Kidney (tissue), 14 donors: ENCODE measurements around the gene STK11IP. TPM values are rescaled to one million over a fixed set of nuclear protein-coding genes. Genes with fewer than 3 reads are reported as not detected.

ENCODE experiments used
- DNase-seq, 5 donors: peaks; one replicate each; pipeline ENCODE4 v3.0.0-alpha.2; 2013 to 2020
- FAIRE-seq: peaks from 2 replicates; lab custom pipeline; 2012; peaks lifted over from hg19 to GRCh38; lab: Jason Lieb, UNC
- H3K27ac ChIP-seq, 2 donors: one replicate each; pipeline ENCODE4 v1.7.0; 2013; ENCODE audit warnings: low read depth in 2 of 2, low read length in 2 of 2, inconsistent platforms in 1 of 2
- H3K27me3 ChIP-seq: one replicate; pipeline ENCODE4 v1.7.1; 2013; ENCODE audit warnings: low read length, inconsistent platforms; ENCODE audit not compliant: control insufficient read depth, insufficient read depth
- H3K36me3 ChIP-seq, 3 donors: one replicate each; pipeline versions ENCODE4 v1.7.0 to v1.7.1; 2013; ENCODE audit warnings: low read length in 3 of 3, control low read depth in 1 of 3, inconsistent platforms in 1 of 3; ENCODE audit not compliant: insufficient read depth in 3 of 3, control insufficient read depth in 2 of 3
- H3K4me1 ChIP-seq, 3 donors: one replicate each; pipeline versions ENCODE4 v1.7.0 to v1.7.1; 2013; ENCODE audit warnings: low read length in 3 of 3, inconsistent platforms in 1 of 3, low read depth in 1 of 3; ENCODE audit not compliant: control insufficient read depth in 2 of 3, insufficient read depth in 2 of 3
- H3K4me3 ChIP-seq, 3 donors: one replicate each; pipeline versions ENCODE4 v1.7.0 to v1.8.1; 2013; ENCODE audit warnings: low read length in 3 of 3, control low read depth in 1 of 3, inconsistent platforms in 1 of 3
- H3K9ac ChIP-seq, 3 donors: one replicate each; pipeline versions ENCODE4 v1.7.0 to v1.7.1; 2013; ENCODE audit warnings: low read length in 3 of 3, control low read depth in 1 of 3, inconsistent platforms in 1 of 3
- H3K9me3 ChIP-seq, 3 donors: one replicate each; pipeline versions ENCODE4 v1.7.0 to v1.7.1; 2013; ENCODE audit warnings: low read length in 3 of 3, control low read depth in 1 of 3, inconsistent platforms in 1 of 3; ENCODE audit not compliant: control insufficient read depth in 2 of 3, insufficient read depth in 1 of 3
- CTCF ChIP-seq: IDR thresholded peaks from 3 replicates; pipeline ENCODE4 v1.5.1; 2012; ENCODE audit warnings: mild to moderate bottlenecking, moderate library complexity, borderline replicate concordance; ENCODE audit not compliant: insufficient read depth; ENCODE audit errors: extremely low read depth
- intact Hi-C: fragments of 100-400 bp; cut with DNase I; formaldehyde crosslinking; loops from one replicate; pipeline ENCODE4 v1.11.1; 2022
- microRNA-seq: library from miRNA; unstranded; fragments of <30 nt; microRNA quantifications from one replicate; pipeline ENCODE4 v1.2.0, GENCODE V29; 2020
- polyA plus RNA-seq: library from polyadenylated mRNA; stranded (reverse); fragments of 350-450 nt; fragmentation: Illumina TruSeq; extraction: RNeasy Lipid Tissue Mini Kit (QIAGEN cat#74804); gene quantifications from one replicate; pipeline ENCODE4 v1.2.3, GENCODE V29; 2014; ENCODE audit warnings: low read depth, low replicate concordance; ENCODE audit not compliant: insufficient read depth
- total RNA-seq: library from RNA; stranded (reverse); fragmentation: NEBNext Ultra II Directional; extraction: Animal tissue kit (Norgen Biotek cat#: 25700); gene quantifications from one replicate; pipeline ENCODE4 v1.2.1, GENCODE V29; 2021
- donor health status: control.
- donor health status: control.
- donor health status: control.
- donor health status: control.
- donor health status: control.
- donor health status: DM: yes; HTN: yes; CAD: no.
- donor health status: Normal renal cell carcinoma (clear cell type).

STK11IP gene
- total and polyA plus RNA-seq, 2 donors from 2014 or later: 12.5 to 33.7 TPM

DNA sequence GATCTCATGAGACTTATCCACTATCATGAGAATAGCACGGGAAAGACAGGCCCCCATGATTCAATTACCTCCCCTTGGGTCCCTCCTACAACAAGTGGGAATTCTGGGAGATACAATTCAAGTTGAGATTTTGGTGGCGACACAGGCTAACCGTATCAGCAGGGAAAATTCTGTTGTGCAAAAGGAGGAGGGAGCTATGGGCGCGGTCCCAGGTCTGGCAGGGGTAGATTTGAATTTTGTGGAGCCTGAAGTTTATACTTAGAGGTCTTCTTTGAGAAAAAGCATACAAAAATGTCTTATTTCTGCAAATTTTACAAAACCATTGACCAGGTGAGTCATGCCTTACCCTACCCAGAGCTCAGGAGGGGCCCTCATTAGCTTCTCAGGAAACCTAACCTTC lies 66.4 kb downstream of the STK11IP start:
- peak in 1 of 5 donors; percentile 13 for DNase-seq
- FAIRE-seq: no peak
- H3K27ac ChIP-seq: no peak overlapping the region
- H3K4me3 ChIP-seq: no peak overlapping the region
- no peaks in the 10 kb centered on the region for H3K36me3 ChIP-seq
- H3K9ac ChIP-seq: no peak overlapping the region
- no peak for TF ChIP-seq CTCF
- no peaks in the 10 kb centered on the region for H3K4me1 ChIP-seq
- intact Hi-C loops: no loop called here
- peaks cover 0 to 10% (median 5%) of the 10 kb centered on the region in 3 donors for H3K9me3 ChIP-seq
- no peaks in the 10 kb centered on the region for H3K27me3 ChIP-seq

GRCh38 chr2:219664944-219665343 lies 67.3 kb downstream of the STK11IP start:
- DNase-seq (peak in 4 of 5 donors; percentile 58 to 91 (median 76)), FAIRE-seq (no peak)
- no peaks in the 10 kb centered on the region for H3K4me1 ChIP-seq
- no peak overlapping the region for H3K4me3 ChIP-seq
- H3K27ac ChIP-seq: no peak overlapping the region
- H3K9me3 ChIP-seq: peaks cover 0 to 10% (median 5%) of the 10 kb centered on the region in 3 donors
- no peaks in the 10 kb centered on the region for H3K36me3 ChIP-seq
- TF ChIP-seq CTCF: no peak
- no peaks in the 10 kb centered on the region for H3K27me3 ChIP-seq
- intact Hi-C loops: no loop called here
- no peak overlapping the region for H3K9ac ChIP-seq

GRCh38 chr2:219665926-219666325 lies 68.3 kb downstream of the STK11IP start:
- intact Hi-C loops: no loop called here

More at GRCh38 chr2:219665926-219666325, 68.3 kb downstream of the STK11IP start:
- no peaks in the 10 kb centered on the region for H3K4me1 ChIP-seq
- no peak overlapping the region for H3K27ac ChIP-seq
- no peak overlapping the region for H3K9ac ChIP-seq
- TF ChIP-seq CTCF: no peak
- no peak overlapping the region for H3K4me3 ChIP-seq
- H3K9me3 ChIP-seq: peaks cover 0 to 7% (median 5%) of the 10 kb centered on the region in 3 donors
- H3K27me3 ChIP-seq: no peaks in the 10 kb centered on the region
- no peaks in the 10 kb centered on the region for H3K36me3 ChIP-seq
- FAIRE-seq (no peak), DNase-seq (no peak)

Small RNAs within 50 kb of the gene (microRNA-seq; reads per million reads assigned to microRNA genes)
- gene MIR3132: not detected

Other genes with a start within 250 kb of the STK11IP start
- gene DNPEP, start 209.9 kb upstream of the STK11IP start, total RNA-seq: 53.3 TPM
- gene DNPEP, start 209.9 kb upstream of the STK11IP start, polyA plus RNA-seq: 71.0 TPM
- gene DES, start 179.5 kb upstream of the STK11IP start, total RNA-seq: 74.2 TPM
- 30.0 TPM for gene DES, start 179.5 kb upstream of the STK11IP start, polyA plus RNA-seq
- 26.6 TPM for gene SPEG, start 163.0 kb upstream of the STK11IP start, total RNA-seq
- gene SPEG, start 163.0 kb upstream of the STK11IP start, polyA plus RNA-seq: 13.1 TPM
- 33.9 TPM for gene GMPPA, start 99.0 kb upstream of the STK11IP start, total RNA-seq
- gene GMPPA, start 99.0 kb upstream of the STK11IP start, polyA plus RNA-seq: 53.1 TPM
- gene ASIC4, start 83.4 kb upstream of the STK11IP start, total RNA-seq: not detected
- gene ASIC4, start 83.4 kb upstream of the STK11IP start, polyA plus RNA-seq: not detected
- 59.5 TPM for gene CHPF, start 54.0 kb upstream of the STK11IP start, total RNA-seq
- 57.3 TPM for gene CHPF, start 54.0 kb upstream of the STK11IP start, polyA plus RNA-seq
- 4.5 TPM for gene TMEM198, start 53.8 kb upstream of the STK11IP start, total RNA-seq
- 4.2 TPM for gene TMEM198, start 53.8 kb upstream of the STK11IP start, polyA plus RNA-seq
- gene OBSL1, start 26.3 kb upstream of the STK11IP start, total RNA-seq: 123 TPM
- 89.5 TPM for gene OBSL1, start 26.3 kb upstream of the STK11IP start, polyA plus RNA-seq
- gene INHA, start 25.5 kb upstream of the STK11IP start, total RNA-seq: 1.2 TPM
- 2.5 TPM for gene INHA, start 25.5 kb upstream of the STK11IP start, polyA plus RNA-seq
- 4.9 TPM for gene SLC4A3, start 29.8 kb downstream of the STK11IP start, total RNA-seq
- 5.2 TPM for gene SLC4A3, start 29.8 kb downstream of the STK11IP start, polyA plus RNA-seq